Activated CD8-positive, alpha-beta memory T cell treated with anti-CD3 and anti-CD28 coated beads, Interleukin-2, amount 10 ng/mL, durations not matched to agents 7 days and 5 days (primary cell): ENCODE data around the gene NFASC. TPM values are rescaled to one million over a fixed set of nuclear protein-coding genes. Genes with fewer than 3 reads are reported as not detected.

Source experiments
- ATAC-seq: fragments of 150-1000 bp; cut with Tn5 transposase; one replicate; pipeline ENCODE4 v1.10.0; 2021; ENCODE audit warnings: moderate library complexity
- CTCF ChIA-PET: fragments of 350-600 bp; sonication (Branson Sonifier 250); formaldehyde crosslinking; loops from one replicate; lab custom pipeline; 2021; ENCODE audit warnings: antibody characterized with exemption; lab: Charles Lee
- DNase-seq: peaks from one replicate; pipeline ENCODE4 v3.0.0-alpha.2; 2020
- H3K27ac Mint-ChIP-seq: one replicate; pipeline ENCODE4 v1.8.0; 2021; ENCODE audit warnings: mild to moderate bottlenecking, mixed read lengths
- H3K27me3 Mint-ChIP-seq: one replicate; pipeline ENCODE4 v1.8.0; 2021; ENCODE audit warnings: mixed read lengths
- H3K36me3 Mint-ChIP-seq: one replicate; pipeline ENCODE4 v1.8.0; 2021; ENCODE audit warnings: mild to moderate bottlenecking, mixed read lengths
- H3K4me1 Mint-ChIP-seq: one replicate; pipeline ENCODE4 v1.8.0; 2021; ENCODE audit warnings: mixed read lengths
- H3K4me3 Mint-ChIP-seq: one replicate; pipeline ENCODE4 v1.8.0; 2021; ENCODE audit warnings: mild to moderate bottlenecking, moderate library complexity, mixed read lengths
- H3K9me3 Mint-ChIP-seq: one replicate; pipeline ENCODE4 v1.8.0; 2022; ENCODE audit warnings: low read depth, mixed read lengths
- total RNA-seq, 2 experiments: library from RNA; stranded (reverse); gene quantifications; one replicate each; pipeline ENCODE4 v1.2.3, GENCODE V29; 2021

The NFASC gene
- total RNA-seq, 2 experiments from 2014 or later: 0.14 to 0.23 TPM

DNA sequence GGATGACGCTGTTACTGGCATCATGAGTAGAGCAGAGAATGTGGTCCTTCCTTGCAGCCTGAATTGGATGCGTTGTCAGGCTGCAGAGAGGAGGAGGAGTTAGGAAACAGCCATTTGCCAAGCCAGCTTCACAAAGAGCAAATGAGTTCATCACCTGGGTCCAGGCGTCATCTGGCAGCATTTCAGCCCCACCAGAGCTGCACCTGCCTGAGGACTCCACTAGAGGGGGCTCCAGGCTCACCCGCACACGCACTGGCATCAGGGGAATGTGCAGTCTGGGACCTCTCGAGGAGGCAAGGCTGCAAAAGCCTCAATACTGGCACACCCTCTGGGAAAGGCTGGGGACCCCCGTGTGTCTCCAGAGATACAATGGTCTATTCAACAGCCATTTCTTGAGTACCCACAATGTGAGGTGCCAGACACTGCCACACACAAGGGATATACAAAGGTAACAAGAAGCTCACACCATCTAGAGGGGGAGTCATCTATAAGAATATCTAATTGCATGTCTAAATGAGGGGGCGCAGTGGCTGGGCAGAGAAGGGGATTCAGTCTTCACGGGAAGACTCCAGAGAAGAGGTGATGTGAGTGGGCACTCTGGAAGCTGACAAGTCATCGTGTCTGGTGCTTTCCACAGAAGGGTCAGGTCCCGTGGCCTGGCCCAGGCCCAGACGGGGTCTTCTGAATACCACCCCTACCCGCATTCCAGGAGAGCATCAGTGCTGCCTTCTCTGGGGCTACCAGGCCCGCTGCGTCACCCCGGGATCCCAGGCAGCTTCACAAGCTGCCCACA lies 118.8 kb downstream of the NFASC start:
- ATAC-seq: peak; percentile 72
- DNase-seq: peak; percentile 70
- Mint-ChIP-seq H3K36me3 (no peaks in the 10 kb centered on the region), H3K9me3 (no peaks in the 10 kb centered on the region), H3K4me1 (peaks cover 12% of the 10 kb centered on the region), H3K4me3 (no peak overlapping the region), H3K27ac (no peak overlapping the region), H3K27me3 (peaks cover 11% of the 10 kb centered on the region)
- CTCF ChIA-PET: interaction anchor here (0.6 to 7.0 kb wide), 31 partner anchors 9 to 283 kb away, joined by 3 to 103 read pairs (median 4); partner anchors contain the start of gene TMCC2

- CTCF ChIA-PET: interaction anchor here (0.7 to 7.0 kb wide), 24 partner anchors 9 to 269 kb away, joined by 3 to 103 read pairs (median 5); no protein-coding TSS in a partner anchor
- DNase-seq (no peak), ATAC-seq (no peak)
- peaks cover 12% of the 10 kb centered on the region for H3K4me1 Mint-ChIP-seq
- H3K4me3 Mint-ChIP-seq: no peak overlapping the region
- H3K27ac Mint-ChIP-seq: no peak overlapping the region
- H3K27me3 Mint-ChIP-seq: peaks cover 10% of the 10 kb centered on the region
- H3K36me3 Mint-ChIP-seq: no peaks in the 10 kb centered on the region
- H3K9me3 Mint-ChIP-seq: no peaks in the 10 kb centered on the region
These were observed 119.5 kb downstream of the NFASC start for GRCh38 chr1:204990059-204990664.

- Mint-ChIP-seq H3K27me3 (peaks cover 7% of the 10 kb centered on the region), H3K9me3 (no peaks in the 10 kb centered on the region), H3K4me3 (no peak overlapping the region), H3K36me3 (no peaks in the 10 kb centered on the region), H3K27ac (no peak overlapping the region), H3K4me1 (peaks cover 12% of the 10 kb centered on the region)
- CTCF ChIA-PET: interaction anchor here (1.2 to 7.0 kb wide), 6 partner anchors 13 to 265 kb away, joined by 3 to 103 read pairs (median 6); no protein-coding TSS in a partner anchor
- no peak for ATAC-seq
- DNase-seq: no peak
These were observed 120.2 kb downstream of the NFASC start for GRCh38 chr1:204990721-204991341.

DNA sequence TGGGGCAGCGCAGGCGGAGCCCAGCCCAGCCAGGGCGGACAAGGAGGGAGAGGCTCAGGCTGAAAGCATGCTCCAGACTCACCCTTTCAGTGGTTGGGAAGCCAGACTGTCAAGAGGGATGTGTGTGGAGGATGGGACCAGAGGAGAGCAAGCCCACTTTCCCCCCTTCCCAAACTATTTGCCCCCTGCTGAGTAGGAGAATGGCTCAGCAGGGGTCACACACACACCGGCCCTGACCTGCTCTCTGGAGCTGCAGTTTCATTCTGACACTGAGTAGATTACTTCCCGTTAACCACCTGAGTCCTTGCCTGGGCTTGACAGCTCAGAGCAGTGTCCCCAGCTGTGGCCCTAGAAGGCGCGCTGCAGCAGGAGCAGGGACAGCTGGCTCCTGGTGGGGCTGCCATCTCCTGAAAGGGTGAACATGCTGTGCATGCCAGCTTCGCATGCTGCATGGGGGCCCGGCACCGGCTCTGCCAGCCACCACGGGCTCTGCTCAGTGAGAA lies 120.7 kb downstream of the NFASC start:
- Mint-ChIP-seq H3K27ac (no peak overlapping the region), H3K9me3 (no peaks in the 10 kb centered on the region), H3K4me1 (peaks cover 12% of the 10 kb centered on the region), H3K27me3 (peaks cover 7% of the 10 kb centered on the region), H3K36me3 (no peaks in the 10 kb centered on the region), H3K4me3 (no peak overlapping the region)
- CTCF ChIA-PET: interaction anchor here (1.2 to 7.0 kb wide), 5 partner anchors 14 to 264 kb away, joined by 3 to 103 read pairs (median 8); no protein-coding TSS in a partner anchor
- DNase-seq (no peak), ATAC-seq (no peak)

GRCh38 chr1:204992201-204992997 lies 121.7 kb downstream of the NFASC start:
- H3K27ac Mint-ChIP-seq: no peak overlapping the region
- CTCF ChIA-PET: interaction anchor here (1.2 to 7.0 kb wide), 4 partner anchors 15 to 263 kb away, joined by 3 to 103 read pairs (median 11); no protein-coding TSS in a partner anchor
- peak; percentile 55 for ATAC-seq
- peaks cover 12% of the 10 kb centered on the region for H3K4me1 Mint-ChIP-seq
- DNase-seq: peak; percentile 48
- H3K9me3 Mint-ChIP-seq: no peaks in the 10 kb centered on the region
- no peaks in the 10 kb centered on the region for H3K36me3 Mint-ChIP-seq
- H3K4me3 Mint-ChIP-seq: no peak overlapping the region
- peaks cover 7% of the 10 kb centered on the region for H3K27me3 Mint-ChIP-seq

- DNase-seq (no peak), ATAC-seq (no peak)
- no peak overlapping the region for H3K4me3 Mint-ChIP-seq
- H3K27ac Mint-ChIP-seq: no peak overlapping the region
- H3K4me1 Mint-ChIP-seq: peaks cover 12% of the 10 kb centered on the region
- no peaks in the 10 kb centered on the region for H3K36me3 Mint-ChIP-seq
- CTCF ChIA-PET: interaction anchor here (3.2 to 7.0 kb wide), 3 partner anchors 17 to 263 kb away, joined by 8 to 103 read pairs (median 14); no protein-coding TSS in a partner anchor
- H3K9me3 Mint-ChIP-seq: no peaks in the 10 kb centered on the region
- H3K27me3 Mint-ChIP-seq: peaks cover 5% of the 10 kb centered on the region
These were observed 122.3 kb downstream of the NFASC start for GRCh38 chr1:204992998-204993314.

DNA sequence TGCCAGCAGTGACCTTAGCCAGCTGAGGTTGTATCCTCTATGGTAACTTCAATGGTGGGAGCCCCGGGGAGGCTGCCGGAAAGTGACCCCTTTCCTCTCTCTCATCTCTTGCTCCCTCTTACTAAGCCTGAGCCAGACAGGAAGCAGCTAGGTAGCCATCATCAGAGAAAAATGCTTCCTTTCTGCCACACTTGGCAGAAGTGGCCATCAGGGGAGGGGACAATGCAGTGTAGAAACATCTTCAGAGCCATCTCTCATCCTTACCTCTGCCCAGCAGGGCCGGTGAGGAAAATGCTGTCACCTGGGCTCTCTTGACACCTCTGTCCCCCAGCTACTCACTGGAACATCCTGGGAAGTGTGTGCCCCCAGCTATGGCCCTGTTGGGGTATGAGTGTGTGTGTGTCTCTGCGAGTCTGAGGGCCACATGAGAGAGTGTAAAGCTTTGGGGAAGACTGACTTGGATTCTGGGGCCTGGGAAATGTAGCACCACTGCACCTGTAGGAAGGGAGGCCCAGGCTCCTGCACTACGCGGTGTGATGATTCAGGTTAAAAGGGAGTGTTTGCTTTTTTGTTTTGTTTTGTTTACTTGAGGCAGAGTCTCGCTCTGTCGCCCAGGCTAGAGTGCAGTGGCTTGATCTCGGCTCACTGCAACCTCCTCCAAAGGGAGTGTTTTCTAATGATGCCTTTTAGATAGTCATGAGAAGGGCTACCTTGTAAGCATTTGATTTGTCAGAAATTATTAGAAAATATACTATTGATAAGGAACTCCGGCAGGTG lies 123.6 kb downstream of the NFASC start:
- ATAC-seq: no peak
- CTCF ChIA-PET: interaction anchor here (1.4 to 3.3 kb wide), 2 partner anchors 67 to 261 kb away, joined by 5 to 14 read pairs; no protein-coding TSS in a partner anchor
- H3K36me3 Mint-ChIP-seq: no peaks in the 10 kb centered on the region

GRCh38 chr1:204996981-204997380 lies 126.3 kb downstream of the NFASC start:
- Mint-ChIP-seq H3K4me1 (peaks cover 11% of the 10 kb centered on the region), H3K36me3 (no peaks in the 10 kb centered on the region), H3K27ac (no peak overlapping the region), H3K4me3 (no peak overlapping the region), H3K27me3 (peaks cover 13% of the 10 kb centered on the region), H3K9me3 (no peaks in the 10 kb centered on the region)
- DNase-seq (no peak), ATAC-seq (no peak)
- CTCF ChIA-PET: no interaction called here

More for the DNA sequence above, 123.6 kb downstream of the NFASC start:
- no peak overlapping the region for H3K4me3 Mint-ChIP-seq
- DNase-seq: no peak
- H3K4me1 Mint-ChIP-seq: peaks cover 12% of the 10 kb centered on the region
- H3K9me3 Mint-ChIP-seq: no peaks in the 10 kb centered on the region
- no peak overlapping the region for H3K27ac Mint-ChIP-seq
- peaks cover 6% of the 10 kb centered on the region for H3K27me3 Mint-ChIP-seq

DNA sequence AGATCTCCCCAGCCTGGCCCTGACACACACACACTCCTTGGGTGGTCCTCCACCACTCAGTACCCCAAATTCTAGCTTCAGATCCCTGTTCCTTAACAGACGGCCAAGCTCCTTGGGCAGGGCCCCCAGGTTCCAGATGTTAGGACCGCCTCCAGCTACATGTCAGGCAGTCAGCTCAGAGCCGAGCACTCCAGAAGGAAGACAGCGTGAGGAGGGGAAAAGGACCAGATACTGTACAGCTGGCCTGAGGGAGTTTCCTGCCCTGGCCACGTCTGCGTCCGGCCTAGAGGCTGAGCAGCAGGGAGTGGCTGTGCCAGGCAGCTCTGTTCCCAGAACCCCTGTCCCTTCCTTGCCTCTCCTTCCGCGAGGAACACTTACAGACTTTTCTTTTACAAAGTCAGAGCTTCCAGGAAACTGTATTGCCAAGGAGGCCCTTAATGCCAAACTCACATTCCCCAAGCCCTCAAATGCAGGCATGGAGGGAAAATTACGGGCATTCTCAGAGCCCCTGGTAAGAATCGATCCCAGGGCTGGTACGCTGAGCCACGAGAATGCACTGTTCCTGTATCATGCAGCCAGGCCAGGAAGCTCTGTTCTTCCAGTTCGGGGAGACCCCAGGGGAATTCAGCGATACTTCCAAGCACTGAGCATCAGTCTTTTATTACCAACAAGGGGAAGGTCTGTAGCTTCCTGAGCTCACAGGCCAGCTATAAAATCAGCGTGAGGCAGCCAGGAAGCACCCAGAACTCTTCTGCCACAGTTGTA lies 127.1 kb downstream of the NFASC start:
- no peak overlapping the region for H3K27ac Mint-ChIP-seq
- CTCF ChIA-PET: interaction anchor here (0.7 to 3.0 kb wide), 4 partner anchors 8 to 144 kb away, joined by 3 to 14 read pairs (median 3); no protein-coding TSS in a partner anchor
- no peak for DNase-seq
- ATAC-seq: no peak
- no peaks in the 10 kb centered on the region for H3K36me3 Mint-ChIP-seq
- H3K4me3 Mint-ChIP-seq: no peak overlapping the region
- H3K4me1 Mint-ChIP-seq: peaks cover 3% of the 10 kb centered on the region
- H3K9me3 Mint-ChIP-seq: no peaks in the 10 kb centered on the region
- H3K27me3 Mint-ChIP-seq: peaks cover 13% of the 10 kb centered on the region

GRCh38 chr1:205001162-205001561 lies 130.5 kb downstream of the NFASC start:
- Mint-ChIP-seq H3K4me1 (no peaks in the 10 kb centered on the region), H3K9me3 (no peaks in the 10 kb centered on the region), H3K36me3 (no peaks in the 10 kb centered on the region), H3K27ac (no peak overlapping the region), H3K27me3 (peaks cover 16% of the 10 kb centered on the region), H3K4me3 (no peak overlapping the region)
- CTCF ChIA-PET: interaction anchor here (3.6 kb wide), 1 partner anchor 61 kb away, joined by 16 read pairs; no protein-coding TSS in a partner anchor
- ATAC-seq (no peak), DNase-seq (no peak)

- ATAC-seq (no peak), DNase-seq (no peak)
- Mint-ChIP-seq H3K27ac (no peak overlapping the region), H3K27me3 (peaks cover 20% of the 10 kb centered on the region), H3K4me1 (no peaks in the 10 kb centered on the region), H3K36me3 (no peaks in the 10 kb centered on the region), H3K9me3 (no peaks in the 10 kb centered on the region), H3K4me3 (no peak overlapping the region)
- CTCF ChIA-PET: interaction anchor here (1.7 kb wide), 1 partner anchor 59 kb away, joined by 6 read pairs; no protein-coding TSS in a partner anchor
These were observed 132.0 kb downstream of the NFASC start for GRCh38 chr1:205002705-205003104.
